Neural progenitor cell (in vitro differentiated cells): ENCODE results near the gene CHMP1A.

Experiments
- EZH2 ChIP-seq: fragments of 200-600 bp; sonication (generic); IDR thresholded peaks from 2 replicates; pipeline ENCODE4 v1.6.1; 2017; ENCODE audit warnings: antibody characterized with exemption, mild to moderate bottlenecking, moderate library complexity
- TF ChIP-seq, protein P1 (sequence below): fragments of 200-600 bp; sonication (generic); IDR thresholded peaks from 2 replicates; pipeline ENCODE4 v1.5.1; 2017; ENCODE audit warnings: antibody characterized with exemption, mild to moderate bottlenecking

DNA sequence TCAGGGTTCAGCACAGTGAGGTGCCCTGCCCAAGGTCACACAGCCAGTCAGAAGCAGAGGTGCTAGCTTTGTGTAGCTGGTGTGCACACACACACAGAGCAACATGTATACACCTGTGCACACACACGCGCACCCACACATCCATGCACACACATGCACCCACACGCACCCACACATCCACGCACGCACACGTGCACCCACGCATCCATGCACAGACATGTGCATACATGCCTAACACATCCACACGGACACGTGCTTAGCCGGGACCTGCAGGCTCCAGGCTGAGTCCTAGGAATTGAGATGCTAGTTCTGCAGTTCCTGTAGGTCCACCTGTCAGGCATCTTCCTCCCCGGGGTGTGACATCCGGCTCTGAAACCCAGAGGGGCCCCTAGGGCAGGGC is 57.1 kb downstream of the CHMP1A start:
- TF ChIP-seq, protein P1, sequence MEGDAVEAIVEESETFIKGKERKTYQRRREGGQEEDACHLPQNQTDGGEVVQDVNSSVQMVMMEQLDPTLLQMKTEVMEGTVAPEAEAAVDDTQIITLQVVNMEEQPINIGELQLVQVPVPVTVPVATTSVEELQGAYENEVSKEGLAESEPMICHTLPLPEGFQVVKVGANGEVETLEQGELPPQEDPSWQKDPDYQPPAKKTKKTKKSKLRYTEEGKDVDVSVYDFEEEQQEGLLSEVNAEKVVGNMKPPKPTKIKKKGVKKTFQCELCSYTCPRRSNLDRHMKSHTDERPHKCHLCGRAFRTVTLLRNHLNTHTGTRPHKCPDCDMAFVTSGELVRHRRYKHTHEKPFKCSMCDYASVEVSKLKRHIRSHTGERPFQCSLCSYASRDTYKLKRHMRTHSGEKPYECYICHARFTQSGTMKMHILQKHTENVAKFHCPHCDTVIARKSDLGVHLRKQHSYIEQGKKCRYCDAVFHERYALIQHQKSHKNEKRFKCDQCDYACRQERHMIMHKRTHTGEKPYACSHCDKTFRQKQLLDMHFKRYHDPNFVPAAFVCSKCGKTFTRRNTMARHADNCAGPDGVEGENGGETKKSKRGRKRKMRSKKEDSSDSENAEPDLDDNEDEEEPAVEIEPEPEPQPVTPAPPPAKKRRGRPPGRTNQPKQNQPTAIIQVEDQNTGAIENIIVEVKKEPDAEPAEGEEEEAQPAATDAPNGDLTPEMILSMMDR = no peak
- no peak for TF ChIP-seq EZH2
